Measurements from ENCODE around the gene RPUSD2.
"Not testable (repeated sequence)": the region's sequence is repeated elsewhere in the genome, so short reads cannot be mapped to it uniquely, and the experiment has no call there.

Gene RPUSD2

DNA sequence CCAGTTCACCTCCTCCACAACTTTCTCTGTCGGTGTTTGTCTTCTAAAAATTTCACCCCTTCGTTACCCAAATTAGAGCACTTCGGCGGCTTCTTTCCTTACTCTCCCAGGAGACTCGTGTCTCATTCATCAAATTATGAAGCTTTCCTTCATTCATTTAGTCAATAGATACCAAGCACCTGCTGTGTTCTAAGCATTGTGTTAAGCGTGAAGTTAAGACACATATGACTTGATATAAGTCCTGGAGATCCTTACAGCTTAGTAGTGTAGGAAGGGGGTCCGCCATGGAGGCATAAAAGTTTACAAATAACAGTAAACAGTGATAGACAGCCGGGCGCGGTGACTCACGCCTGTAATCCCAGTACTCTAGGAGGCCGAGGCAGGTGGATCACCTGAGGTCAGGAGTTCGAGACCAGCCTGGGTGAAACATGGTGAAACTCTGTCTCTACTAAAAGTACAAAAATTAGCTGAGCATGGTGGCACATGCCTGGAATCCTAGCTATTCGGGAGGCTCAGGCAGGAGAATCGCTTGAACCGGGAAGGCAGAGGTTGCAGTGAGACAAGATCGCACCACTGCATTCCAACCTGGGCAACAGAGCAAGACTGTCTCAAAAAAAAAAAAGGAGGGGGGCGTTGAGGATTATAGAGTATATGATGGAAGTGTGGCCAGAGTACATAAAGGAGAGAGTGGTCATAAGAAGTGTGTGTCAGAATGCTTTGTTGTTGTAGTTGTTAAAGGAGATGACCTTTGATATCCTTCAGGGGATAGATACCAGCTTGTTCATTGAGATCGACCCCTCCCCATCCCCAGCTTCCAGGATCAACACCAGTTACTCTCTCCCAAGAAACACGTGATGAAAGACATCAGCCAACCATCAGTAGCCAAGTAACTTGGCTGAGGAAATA, 3.5 kb upstream of the RPUSD2 start:
- no peak for DNase-seq (ENCODE audit: low spot score)

DNA sequence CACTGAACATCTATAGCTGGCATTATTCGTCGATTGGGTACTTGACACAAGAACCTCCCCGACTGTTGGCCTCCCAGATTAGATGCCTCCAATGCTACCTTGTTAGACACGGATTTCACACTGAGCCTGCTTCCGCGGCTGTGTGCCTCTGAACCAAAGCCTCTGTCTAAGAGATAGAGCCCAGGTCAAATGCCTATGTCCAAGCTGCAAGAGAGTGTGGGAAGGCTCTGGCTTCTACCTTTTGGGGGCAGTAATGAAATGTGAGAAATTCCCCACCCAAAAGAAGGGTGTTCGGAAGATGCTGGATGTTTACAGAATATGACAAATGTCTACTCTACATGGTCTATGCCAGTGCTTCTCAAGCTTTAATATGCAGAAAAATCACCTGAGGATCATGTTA, 2.0 kb upstream of the RPUSD2 start:
- DNase-seq (ENCODE audit: low spot score), result no peak

DNA sequence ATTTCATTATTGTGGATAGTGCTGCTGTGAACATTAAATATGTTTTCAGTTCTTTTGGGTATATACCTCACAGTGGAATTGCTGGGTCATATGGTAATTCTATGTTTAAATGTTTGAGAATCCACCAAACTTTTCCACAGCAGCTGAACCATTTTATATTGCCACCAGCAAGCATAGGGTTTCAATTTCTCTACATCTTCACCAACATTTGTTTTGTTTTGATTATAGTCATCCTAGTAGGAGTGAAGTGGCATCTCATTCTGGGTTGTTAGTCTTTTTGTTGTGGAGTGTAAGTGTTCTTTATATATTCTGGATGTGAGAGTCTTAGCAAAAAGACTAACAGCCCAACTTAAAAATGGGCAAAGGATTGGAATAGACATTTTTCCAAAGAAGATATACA, 6.0 kb downstream of the RPUSD2 start:
- DNase-seq (ENCODE audit: low spot score), result no peak

DNA sequence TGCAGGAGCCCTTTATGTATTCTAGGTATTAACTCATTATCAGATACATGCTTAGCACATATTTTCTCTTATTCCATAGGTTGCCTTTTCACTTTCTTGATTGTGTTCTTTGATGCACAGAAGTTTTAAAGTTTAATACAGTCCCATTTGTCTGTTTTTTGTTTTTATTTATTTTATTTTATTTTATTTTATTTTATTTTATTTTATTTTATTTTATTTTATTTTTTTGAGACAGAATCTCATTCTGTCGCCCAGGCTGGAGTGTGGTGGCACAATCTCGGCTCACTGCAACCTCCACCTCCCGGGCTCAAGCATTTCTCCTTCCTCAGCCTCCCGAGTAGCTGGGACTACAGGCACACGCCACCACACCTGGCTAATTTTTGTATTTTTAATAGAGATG, 7.8 kb downstream of the RPUSD2 start:
- DNase-seq (ENCODE audit: low spot score), result not testable (repeated sequence)

- no peak for DNase-seq (ENCODE audit: low spot score)
Measured at GRCh38 chr15:40578892-40579291, 9.8 kb downstream of the RPUSD2 start.

DNA sequence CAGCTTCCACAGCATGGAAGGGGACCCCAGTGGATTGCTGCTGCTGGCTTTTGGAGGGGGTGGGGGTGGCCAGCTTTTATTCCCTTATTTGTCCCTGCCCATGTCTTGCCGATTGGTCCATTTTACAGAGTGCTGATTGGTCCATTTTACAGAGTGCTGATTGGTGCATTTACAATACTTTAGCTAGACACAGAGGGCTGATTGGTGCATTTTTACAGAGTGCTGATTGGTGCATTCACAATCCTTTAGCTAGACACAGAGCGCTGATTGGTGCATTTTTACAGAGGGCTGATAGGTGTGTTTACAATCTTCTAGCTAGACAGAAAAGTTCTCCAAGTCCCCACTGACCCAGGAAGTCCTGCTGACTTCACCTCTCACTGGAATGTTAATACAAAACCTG, 12.7 kb downstream of the RPUSD2 start:
- DNase-seq (ENCODE audit: low spot score), result not testable (repeated sequence)

DNA sequence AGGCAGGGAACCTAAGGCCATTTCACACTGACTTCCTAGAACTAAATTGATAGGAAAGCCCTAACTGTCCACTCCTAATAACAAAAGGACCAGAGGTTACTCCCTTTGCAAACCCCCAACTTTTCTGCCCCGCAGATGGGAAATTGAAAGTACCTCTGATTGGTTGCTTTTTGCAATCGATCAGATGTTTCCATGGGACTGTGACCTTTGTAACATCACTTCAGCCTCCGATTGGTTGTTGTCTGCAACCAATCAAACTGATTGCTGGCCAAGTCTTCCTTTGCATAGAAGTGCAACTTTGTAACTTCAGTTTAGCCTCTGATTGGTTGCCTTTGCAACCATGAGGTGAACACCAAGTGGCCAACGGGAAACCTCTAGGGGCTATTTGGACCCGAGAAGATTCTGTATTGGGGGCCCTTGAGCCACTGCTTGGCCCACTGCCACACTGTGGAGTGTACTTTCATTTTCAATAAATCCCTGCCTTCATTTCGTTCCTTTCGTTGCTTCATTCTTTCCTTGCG, 13.7 kb downstream of the RPUSD2 start:
- DNase-seq (ENCODE audit: low spot score), result peak; percentile 41

DNA sequence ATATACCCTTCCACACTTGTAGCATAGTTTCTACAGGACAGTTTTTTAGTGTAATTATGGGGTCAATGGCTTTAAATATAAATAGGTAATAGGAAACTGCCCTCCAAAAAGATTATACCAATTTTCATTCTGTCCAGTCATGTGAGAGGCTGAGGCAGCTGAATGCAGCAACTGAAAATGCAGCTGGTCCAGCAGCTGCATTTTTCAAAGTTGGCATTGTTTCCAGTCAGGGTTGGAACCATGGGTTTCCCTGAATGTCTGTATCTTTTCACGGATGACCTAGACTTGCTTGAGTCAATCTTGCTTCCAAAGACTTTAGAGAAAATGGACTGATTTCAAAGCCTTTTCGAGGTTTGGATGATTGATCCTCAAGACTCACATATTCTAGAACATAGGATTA, 15.1 kb downstream of the RPUSD2 start:
- DNase-seq (ENCODE audit: low spot score), result no peak

- no peak for DNase-seq (ENCODE audit: low spot score)
Measured at GRCh38 chr15:40590667-40591050, 21.6 kb downstream of the RPUSD2 start.

DNA sequence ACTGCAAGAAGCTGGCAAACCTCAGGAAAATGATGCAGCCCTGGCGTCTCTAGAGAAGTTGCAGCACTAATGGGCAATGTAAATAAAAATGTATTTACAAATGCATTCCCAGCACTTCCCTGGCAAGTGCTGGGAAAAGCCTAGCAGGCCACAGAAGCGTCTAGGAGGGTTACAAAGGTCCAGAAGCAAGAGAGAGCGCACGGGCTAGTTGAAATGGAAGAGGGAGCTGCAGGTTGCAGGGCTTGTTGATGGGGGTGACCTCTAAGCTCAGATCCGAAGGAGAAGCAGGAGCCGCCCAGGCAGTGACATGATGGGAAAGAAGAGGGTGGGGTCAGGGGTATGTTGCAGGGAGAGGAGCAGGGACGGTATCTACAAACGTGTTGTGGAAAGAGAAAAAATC, 22.3 kb downstream of the RPUSD2 start:
- no peak for DNase-seq (ENCODE audit: low spot score)

- DNase-seq (ENCODE audit: low spot score), result no peak
Measured at GRCh38 chr15:40593165-40593564, 24.1 kb downstream of the RPUSD2 start.

DNA sequence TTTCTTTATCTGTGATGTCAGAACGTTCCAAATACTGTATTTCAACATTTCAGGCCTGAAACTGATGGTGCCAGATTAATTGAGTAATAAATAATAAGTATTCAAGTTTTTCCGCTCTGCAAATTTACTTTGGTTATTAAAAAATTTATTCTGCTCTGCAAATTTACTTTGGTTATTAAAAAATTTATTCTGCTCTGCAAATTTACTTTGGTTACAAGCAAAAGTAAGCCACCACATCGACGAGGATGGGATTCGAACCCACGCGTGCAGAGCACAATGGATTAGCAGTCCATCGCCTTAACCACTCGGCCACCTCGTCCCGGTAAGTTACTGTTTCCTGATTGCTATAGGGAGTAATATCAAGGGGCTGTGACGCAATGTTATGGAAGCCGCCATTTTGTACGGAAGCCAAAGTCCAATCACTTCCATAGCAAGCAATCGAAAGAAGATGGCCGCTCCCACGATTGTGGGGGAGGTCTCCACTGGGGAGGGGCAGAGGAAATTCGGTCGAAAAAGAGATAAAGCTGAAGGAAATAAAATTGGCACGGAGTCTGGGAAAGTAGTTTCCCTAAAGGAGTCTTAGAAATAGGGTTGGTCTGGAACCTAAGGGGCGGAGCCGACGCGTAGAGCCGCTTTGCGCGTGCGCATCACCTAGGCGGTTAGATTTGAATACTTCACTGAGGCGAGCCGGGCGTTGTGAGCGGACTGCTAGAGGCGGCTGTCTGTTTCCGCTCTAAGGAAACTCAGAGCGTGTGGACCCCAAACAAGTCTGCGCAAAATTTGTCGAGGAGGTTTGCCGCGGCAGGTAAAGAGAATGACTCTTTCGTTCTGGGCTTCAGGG, 24.7 kb downstream of the RPUSD2 start, which contains the start of gene KNL1:
Gene KNL1, plus strand, starts transcription at position 662 of the 841 bp plus-strand sequence. CDS start 8,683 bp downstream, outside the sequence.
- DNase-seq (ENCODE audit: low spot score), result peak; percentile 91

DNA sequence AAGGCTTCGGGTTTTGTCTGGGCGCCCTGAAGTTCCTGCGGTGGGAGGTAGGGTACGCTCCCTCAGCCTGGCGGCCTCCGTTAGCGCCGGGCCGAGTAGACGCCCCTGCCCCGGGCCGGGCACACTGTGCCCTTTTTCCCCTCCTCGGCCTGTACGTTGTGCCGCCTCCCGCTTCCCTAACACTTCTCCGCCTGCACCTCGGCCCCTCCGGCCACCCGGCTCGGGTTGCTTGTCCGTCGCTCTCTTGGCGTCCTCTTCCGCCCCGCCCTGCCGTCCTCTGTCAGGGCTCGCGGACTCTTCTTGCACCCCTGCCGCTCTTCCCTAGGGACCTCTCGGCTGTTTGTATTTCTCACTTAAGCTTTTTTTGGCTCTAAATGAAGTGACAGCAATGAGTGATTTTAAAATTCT, 25.3 kb downstream of the RPUSD2 start:
- DNase-seq (ENCODE audit: low spot score), result no peak

DNA sequence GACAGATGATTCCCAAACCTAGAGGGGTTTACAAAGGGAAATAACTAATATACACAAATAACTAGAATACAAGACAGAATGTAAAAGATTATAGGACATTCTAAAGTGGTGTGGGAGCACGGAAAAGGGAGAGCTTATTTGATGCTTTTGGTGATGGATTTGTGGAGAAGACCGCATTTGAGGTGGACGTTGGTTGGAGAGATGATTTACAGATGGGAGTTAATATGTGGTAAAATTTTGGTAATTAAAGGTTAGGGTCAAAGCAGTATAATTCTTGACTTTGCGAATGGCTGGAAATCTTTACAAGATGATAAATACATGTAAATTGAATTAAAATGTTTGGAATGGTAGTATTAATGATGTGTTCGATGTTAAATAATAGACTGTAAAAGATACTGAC, 26.1 kb downstream of the RPUSD2 start:
- DNase-seq (ENCODE audit: low spot score), result no peak

DNA sequence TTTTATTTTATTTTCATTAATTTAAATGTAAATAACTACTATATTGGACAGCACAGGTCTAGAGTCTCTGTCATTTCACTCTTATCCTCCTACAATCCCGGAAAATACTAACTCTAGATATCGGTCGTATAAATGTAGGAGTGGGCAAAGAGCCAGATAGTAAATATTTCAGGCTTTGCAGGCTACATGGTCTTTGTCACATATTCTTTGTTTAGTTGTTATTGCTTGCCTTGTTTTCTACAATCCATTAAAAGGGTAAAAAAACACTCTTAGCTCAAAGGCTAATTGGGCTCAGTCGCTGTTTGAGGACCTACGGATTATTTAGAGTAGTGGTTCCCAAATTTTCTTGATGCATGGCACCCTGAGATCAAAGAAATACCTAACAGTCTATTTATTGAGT, 26.7 kb downstream of the RPUSD2 start:
- no peak for DNase-seq (ENCODE audit: low spot score)

- DNase-seq (ENCODE audit: low spot score), result no peak
Measured at GRCh38 chr15:40597024-40597423, 27.9 kb downstream of the RPUSD2 start.

- DNase-seq (ENCODE audit: low spot score), result no peak
Measured at GRCh38 chr15:40598126-40598525, 29.0 kb downstream of the RPUSD2 start.

DNA sequence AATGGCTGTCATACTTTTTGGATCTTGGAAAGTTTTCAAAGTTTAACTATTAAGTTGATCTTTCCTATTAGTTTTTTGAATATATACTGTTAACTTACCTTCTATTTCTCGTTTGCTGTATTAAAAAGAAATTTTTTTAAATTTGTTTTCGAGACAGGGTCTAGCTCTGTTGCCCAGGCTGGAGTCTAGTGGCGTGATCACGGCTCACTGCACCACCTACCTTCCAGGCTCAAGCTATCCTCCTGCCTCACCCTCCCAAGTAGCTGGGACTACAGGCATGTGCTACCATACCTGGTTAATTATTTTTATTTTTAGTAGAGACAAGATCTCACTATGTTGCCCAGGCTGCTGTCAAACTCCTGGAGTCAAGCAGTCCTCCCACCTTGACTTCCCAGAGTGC, 29.6 kb downstream of the RPUSD2 start:
- DNase-seq (ENCODE audit: low spot score), result no peak

DNA sequence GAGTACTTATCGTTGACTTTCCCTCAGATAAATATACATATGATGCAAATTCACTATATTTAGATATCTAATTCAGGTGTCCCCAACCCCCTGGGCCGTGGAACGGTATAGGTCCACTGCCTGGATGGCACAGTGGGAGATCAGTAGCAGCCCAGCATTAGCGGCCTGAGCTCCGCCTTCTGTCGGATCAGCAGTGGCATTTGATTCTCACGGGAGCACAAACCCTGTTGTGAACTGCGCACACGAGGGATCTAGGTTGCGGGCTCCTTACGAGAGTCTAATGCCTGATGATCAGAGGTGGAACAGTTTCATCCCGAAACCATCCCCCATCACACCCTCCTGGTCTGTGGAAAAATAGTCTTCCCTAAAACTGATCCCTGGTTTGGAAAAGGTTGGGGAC, 31.9 kb downstream of the RPUSD2 start:
- DNase-seq (ENCODE audit: low spot score), result no peak

DNA sequence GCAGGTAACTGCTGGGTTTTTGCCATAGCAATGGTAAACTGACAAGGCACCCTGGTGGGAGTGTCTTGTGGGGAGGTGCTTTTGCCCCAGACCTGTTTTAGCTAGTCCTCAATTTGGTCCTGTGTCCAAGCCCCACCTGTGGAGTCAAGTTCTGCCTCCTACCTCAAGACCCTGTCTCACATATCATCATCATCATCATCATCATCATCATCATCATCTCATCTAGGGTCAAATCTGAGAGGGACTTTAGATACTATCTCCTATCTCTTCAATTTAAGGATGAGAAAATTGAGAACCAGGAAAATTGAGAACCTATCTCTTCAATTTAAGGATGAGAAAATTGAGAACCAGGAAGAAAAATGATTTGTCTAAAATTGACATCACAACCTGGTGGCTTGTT, 34.8 kb downstream of the RPUSD2 start:
- DNase-seq (ENCODE audit: low spot score), result no peak

DNA sequence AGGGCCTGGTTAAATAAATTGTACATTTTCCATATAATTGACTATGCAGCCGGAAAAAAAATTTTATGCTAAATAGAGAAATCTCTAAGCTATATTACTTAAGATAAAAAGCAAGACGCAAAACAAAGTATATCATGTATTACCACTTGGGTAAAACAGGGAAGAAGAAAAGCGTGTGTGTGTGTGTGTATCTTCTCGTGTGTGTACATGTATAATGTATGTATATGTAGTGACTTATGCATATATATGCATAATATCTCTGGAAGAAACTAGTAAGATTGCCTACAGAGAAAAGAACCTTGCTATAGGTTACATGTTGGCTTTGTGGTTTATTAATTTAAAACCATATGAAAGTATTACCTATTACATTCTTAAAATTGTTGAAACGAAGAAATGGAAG, 44.0 kb downstream of the RPUSD2 start:
- no peak for DNase-seq (ENCODE audit: low spot score)

GRCh38 chr15:40618023-40618422, 48.9 kb downstream of the RPUSD2 start:
- no peak for DNase-seq (ENCODE audit: low spot score)

- DNase-seq (ENCODE audit: low spot score), result no peak
Measured at GRCh38 chr15:40618906-40619305, 49.8 kb downstream of the RPUSD2 start.
